Erythroblast (primary cell): Measurements from ENCODE around the gene MAN2A2.

Experiments used
- GATA1 ChIP-seq: IDR thresholded peaks from 2 replicates; pipeline ENCODE4 v1.6.1; 2011; ENCODE audit warnings: low read depth, mild to moderate bottlenecking, control low read depth, low read length, moderate library complexity
- POLR2A ChIP-seq: IDR thresholded peaks from 2 replicates; pipeline ENCODE4 v1.6.1; 2011; ENCODE audit warnings: mild to moderate bottlenecking, low read length

DNA sequence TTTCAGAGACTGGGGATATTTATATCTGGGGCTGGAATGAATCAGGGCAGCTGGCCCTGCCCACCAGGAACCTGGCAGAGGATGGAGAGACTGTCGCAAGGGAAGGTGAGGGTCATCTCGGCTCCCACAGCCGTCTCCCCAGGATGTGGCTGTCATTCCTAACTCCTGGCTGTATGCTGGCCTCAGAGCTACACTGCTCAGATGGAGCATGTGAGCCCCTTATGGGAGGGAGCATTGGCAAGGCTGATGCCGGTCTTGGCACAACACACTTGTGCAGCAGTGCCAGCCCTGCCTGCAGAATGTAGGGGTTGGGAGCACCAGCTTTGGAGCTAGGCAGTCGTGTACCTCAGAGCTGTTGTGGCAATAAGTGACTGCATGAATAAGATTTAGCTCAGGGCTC lies 56.8 kb downstream of the MAN2A2 start:
- TF ChIP-seq POLR2A = no peak
- no peak for TF ChIP-seq GATA1
